Left cardiac atrium (tissue), 4 donors: Measurements from ENCODE around the gene SMC5. TPM values are rescaled to one million over a fixed set of nuclear protein-coding genes. Genes with fewer than 3 reads are reported as not detected.
"Not testable (repeated sequence)": the region's sequence is repeated elsewhere in the genome, so short reads cannot be mapped to it uniquely, and the experiment has no call there.

ENCODE experiments used
- ATAC-seq, 2 donors: fragments of 200-7000 bp; cut with Tn5 transposase; one replicate each; pipeline ENCODE4 v1.9.1; 2020; ENCODE audit warnings: mild to moderate bottlenecking in 2 of 2, moderate library complexity in 2 of 2
- DNase-seq: peaks from one replicate; pipeline ENCODE4 v3.0.0-alpha.2; 2020
- intact Hi-C, 2 donors: fragments of 100-400 bp; cut with DNase I; formaldehyde crosslinking; loops; one replicate each; pipeline versions ENCODE4 v1.14.1 to v1.15.1; 2022 to 2023
- total RNA-seq, 2 donors: library from RNA; stranded (reverse); fragmentation: NEBNext Ultra II Directional; extraction: Animal tissue kit (Norgen Biotek cat#: 25700); gene quantifications; one replicate each; pipeline ENCODE4 v1.2.1, GENCODE V29; 2021
- donor health status: DM: no; HTN: yes; CAD: no.
- donor health status: DM: no; HTN: yes; CAD: no; lungs with severe emphysema.
- donor health status: DM: yes; HTN: yes; CAD: no.
- donor health status: Dilated cardiomyopathy.

SMC5 gene
- total RNA-seq, 2 donors from 2014 or later, result 12.3 to 21.0 TPM

DNA sequence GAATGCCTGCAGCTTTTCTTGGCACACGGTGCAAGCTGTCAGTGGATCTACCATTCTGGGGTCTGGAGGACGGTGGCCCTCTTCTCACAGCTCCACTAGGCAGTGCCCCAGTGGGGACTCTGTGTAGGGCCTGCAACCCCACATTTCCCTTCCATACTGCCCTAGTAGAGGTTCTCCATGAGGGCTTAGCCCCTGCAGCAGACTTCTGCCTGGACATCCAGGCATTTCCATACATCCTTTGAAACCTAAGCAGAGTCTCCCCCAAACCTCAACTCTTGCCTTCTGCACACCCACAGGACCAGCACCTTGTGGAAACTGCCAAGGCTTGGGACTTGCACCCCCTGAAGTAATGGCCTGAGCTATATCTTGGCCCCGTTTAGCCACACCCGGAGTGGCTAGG is 69.8 kb downstream of the SMC5 start:
- DNase-seq, ATAC-seq, intact Hi-C loops: not testable (repeated sequence)

DNA sequence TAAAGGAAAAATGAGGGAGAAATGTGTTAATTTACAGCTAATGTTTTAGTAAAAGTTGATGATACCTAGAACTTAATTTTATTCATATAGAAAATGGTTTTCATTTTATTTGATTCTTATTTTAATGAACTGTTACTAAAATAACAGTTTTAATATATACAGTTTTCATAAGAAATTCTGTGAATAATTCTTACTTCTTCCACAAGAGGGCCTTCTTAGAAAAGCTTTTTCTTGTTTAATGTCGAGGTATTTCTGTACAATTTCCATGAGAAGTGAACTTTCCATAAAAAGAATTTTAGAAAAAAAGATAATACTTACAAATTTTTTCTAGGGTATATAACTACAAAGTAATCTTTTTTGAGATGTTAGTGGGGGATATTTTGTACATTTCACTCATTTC is 81.8 kb downstream of the SMC5 start:
- no peak for DNase-seq
- intact Hi-C loops, result no loop called here
- ATAC-seq, result no peak

DNA sequence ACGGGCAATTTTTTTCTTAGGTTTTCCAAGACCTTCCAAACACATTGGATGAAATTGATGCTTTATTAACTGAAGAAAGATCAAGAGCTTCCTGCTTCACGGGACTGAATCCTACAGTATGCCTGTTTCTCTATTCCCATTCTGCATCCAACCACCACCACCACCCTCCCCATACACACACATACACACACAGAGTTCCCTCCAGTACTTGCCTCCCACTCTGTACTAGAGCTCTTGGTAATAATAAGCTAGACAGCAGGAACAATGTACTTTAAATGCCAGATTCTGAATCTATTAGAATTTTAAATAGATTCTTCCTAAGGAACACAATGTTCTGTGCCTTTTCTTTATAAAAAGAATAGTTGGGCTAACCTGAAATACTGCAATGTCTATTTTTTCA is 88.3 kb downstream of the SMC5 start:
- DNase-seq (no peak), ATAC-seq (no peak)
- intact Hi-C loops, result no loop called here

DNA sequence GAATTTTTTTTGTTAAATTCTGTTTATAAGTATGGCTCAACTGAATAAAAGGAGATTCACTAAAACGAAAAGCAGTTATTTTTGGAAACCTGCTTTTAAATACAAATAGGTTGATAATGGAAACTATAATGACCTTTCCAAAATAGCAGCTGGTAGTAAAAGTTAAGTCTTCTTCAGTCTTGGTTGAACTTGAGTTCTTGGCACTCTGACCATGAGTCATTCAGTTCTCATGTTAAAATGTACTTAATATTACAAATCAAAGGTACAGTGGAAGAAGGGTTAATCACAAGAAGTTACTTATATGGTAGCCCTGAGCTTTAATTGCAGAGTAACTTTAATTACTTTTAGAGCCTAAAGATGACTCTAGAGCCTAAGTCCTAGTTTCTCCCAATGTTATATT is 93.6 kb downstream of the SMC5 start:
- ATAC-seq (no peak), DNase-seq (no peak)
- intact Hi-C loops, result loop anchor here (2.0 to 10.0 kb wide), 4 partner anchors 52 to 250 kb away; no protein-coding TSS in a partner anchor

DNA sequence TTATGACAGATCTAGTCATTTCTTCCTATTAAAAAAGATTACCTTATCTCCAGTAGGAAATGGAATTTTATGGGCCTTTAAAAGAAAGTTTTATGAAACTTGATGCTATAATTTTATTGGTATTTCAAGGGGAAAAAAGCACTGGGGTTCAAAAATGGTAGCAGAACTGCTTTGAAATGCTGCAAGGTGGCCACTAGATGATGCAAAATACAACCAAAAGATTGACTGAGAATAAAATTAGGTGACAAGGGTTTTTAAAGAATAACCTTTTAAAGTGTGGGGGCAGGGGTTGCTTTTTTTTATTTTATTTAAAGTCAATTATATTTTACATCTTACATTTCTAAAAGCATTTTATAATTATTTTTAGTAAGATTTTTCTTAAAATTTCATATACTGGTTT is 94.0 kb downstream of the SMC5 start:
- DNase-seq (no peak), ATAC-seq (peak in 1 of 2 donors; percentile 55)
- intact Hi-C loops, result loop anchor here (2.0 to 10.0 kb wide), 4 partner anchors 52 to 250 kb away; no protein-coding TSS in a partner anchor

DNA sequence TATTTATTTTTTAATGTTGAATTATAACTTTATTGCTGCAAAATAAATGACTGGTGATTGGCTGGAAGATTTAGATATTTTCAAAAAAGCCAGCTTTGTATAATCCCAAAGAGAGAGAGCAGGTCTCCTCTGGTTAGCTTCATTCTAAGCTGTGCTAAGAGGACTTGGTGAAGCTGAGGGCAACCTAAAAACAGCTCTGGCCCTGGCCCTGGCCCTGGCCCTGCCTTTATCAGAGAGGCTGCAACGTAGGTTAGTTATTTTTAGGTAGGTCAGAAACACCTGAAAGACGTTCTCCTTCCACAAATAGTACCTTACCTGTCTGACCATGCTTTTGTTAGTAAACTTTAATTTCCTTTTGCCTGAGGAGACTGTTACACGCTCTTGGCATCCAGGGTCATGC is 97.0 kb downstream of the SMC5 start:
- intact Hi-C loops, result loop anchor here (10.0 kb wide), 2 partner anchors 49 to 129 kb away; no protein-coding TSS in a partner anchor
- no peak for ATAC-seq
- no peak for DNase-seq

DNA sequence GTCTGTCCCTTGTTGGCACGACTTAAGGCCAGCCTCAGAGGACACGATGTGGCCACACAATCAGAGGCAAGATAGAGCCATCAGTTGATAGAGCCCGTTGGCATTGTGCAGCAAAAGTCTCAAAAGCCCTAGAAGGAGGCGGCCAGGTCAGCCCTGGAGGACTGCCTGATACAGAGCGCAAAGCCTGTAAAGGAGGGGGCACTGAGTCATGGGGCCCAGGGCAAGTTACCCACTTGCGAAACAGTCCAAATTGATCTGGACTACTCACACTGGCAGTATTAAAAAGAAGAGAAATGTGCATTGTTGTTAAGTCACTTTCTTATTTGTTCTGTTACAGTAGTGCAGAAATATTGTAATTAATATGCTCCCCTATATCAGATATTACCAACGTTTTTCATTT is 104.2 kb downstream of the SMC5 start:
- DNase-seq, result no peak
- intact Hi-C loops, result no loop called here
- ATAC-seq, result peak in 1 of 2 donors; percentile 17

DNA sequence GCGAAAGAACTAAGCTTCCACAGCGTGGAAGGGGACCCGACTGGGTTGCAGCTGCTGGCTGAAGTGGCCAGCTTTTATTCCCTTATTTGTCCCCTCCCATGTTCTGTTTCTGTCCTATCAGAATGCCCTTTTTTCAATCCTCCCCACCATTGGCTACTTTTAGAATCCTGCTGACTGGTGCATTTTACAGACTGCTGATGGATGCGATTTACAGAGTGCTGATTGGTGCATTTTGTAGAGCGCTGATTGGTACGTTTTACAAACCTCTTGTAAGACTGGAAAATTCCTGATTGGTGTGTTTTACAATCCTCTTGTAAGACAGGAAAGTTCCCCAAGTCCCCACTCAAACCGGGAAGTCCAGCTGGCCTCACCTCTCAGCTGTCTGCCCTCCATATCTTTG is 105.0 kb downstream of the SMC5 start:
- intact Hi-C loops, result no loop called here
- ATAC-seq (no peak), DNase-seq (no peak)

DNA sequence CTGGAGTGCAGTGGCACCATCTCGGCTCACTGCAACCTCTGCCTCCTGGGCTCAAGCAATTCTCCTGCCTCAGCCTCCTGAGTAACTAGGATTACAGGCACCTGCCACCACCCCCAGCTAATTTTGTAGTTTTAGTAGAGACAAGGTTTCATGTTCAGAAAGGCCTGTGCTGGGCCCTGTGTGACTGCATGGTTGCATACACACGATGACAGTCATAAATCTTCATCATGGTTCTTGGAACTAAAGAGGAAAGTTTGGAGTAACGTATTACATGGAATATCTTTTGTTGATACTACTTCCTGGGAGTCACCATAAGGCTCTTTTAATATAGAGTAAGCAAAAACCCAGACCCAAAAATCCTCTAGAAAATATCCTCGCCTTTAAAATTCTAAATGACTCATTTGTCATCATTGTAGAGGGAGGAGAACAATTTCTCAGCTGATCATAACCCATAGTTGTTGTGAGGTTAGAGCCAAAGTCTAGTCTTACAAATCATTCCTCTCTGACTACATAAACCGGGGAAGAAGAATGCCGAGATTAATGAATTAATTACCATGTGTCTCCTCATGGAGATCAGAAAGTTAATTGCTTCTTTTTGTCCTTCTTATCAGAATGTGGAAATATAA is 108.6 kb downstream of the SMC5 start:
- DNase-seq, result no peak
- intact Hi-C loops, result no loop called here
- no peak for ATAC-seq

DNA sequence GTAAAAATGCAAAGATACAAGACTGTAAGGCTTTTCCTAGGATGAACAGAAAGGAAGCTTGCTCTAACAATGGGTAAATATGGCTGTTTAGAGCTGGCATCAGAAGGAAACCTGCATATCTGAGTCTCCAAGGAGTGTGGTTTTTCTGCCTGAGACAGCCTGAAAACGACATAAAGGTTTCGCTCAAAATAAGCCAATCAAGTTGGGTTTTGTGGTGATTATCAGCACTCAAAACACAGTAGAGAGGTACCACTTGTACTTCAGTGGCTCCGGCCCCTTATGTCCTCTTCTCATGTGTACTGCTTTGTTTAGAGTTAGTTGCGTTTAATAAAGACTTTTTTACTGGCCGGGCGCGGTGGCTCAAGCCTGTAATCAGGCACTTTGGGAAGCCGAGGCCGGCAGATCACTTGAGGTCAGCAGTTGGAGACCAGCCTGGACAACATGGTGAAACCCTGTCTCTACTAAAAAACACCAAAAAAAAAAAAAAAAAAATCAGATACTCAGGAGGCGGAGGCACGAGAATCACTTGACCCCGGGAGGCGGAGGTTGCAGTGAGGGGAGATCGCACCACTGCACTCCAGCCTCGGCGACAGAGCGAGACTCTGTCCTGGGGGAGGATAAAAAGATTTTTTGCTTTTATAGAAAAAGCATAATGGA is 116.3 kb downstream of the SMC5 start:
- intact Hi-C loops, result no loop called here
- ATAC-seq (no peak), DNase-seq (no peak)

DNA sequence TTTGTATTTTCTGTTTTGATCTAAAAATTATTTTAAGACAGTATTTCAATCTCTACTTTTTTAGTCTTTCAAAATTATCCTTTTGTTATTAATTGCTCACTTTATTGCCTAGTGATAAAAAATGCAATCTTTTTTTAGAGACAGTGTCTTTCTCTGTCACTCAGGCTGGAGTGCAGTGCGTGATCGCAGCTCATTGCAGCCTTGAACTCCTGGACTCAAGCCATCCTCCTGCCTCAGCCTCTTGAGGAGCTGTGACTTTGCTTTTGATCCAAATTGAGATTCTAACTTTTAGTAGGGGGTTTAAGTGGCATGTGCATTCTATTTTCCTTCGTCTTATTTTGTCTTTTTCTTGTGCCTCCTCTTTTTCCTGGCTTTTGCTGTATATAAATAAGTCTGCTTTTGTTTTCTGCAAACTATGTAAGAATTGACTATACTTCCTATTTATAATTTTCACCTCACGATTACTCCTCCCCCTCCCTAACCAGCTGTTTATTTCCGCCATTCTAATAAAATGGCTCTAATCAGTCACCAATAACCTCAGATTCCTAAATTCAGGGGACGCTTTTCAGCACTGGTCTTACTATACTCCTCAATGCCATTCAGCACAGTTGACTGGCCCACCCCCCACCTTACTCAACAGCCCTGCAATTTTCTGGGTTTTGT is 123.4 kb downstream of the SMC5 start:
- DNase-seq (peak; percentile 41), ATAC-seq (no peak)
- intact Hi-C loops, result no loop called here

DNA sequence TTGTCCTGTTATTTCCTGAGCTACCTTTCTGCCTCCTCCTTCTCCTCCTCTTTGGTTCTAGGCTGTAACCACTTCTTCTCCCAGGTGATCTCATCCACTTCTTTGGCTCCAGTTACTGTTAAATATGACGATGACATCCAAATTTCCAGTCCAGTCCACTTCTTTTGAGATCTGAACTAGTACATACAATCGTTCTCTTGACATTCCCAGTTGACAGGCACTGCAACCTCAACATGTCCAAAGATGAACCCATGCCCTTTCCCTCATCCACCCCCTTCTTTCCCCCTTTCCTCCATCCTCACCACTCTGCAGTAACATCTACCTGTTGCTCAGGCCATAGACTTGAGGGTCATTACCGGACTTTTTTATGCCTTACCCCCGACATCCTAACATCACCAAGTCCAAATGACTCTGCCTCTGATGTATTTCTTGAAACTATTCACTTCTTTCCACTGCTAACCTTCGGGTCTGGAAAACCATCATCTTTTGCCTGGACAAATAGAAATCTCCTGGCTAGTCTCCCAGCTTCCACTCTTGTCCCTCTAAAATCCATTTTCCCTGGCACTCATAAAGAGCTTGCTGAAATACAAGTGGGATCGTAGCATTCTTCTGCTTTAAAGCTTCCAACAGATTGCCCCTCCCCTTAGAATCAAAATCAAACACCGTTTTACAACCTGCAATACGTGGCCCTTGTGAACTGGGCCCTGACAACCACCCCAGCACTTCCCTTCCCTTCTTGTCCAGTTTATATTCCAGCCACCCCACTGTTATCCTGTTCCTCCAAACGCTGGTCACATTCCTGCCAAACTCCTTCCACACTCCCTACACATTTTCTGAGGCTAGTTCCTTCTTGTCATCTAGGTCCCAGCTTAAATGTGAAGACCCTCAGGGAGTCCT is 124.2 kb downstream of the SMC5 start:
- intact Hi-C loops, result no loop called here
- peak in 1 of 2 donors; percentile 30 for ATAC-seq
- DNase-seq, result no peak

DNA sequence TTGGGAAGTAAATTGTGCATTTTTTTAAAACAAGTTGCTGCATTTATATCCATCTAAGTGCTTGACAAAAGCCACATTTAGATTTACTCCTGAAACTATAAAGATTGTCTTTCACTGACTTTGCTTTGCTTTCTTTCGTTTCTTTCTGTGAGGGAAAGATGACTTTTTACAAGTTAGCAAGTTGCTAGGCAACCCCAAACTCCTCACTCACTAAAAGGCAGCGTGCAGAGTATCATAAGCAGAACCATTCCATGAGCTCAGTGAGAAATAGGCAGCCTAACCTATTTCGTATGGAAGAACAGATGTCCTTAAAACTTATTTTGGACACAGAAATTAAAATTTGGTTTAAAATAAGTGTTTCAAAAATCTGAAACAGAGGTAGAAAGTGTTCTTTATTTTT is 126.6 kb downstream of the SMC5 start:
- DNase-seq (no peak), ATAC-seq (no peak)
- intact Hi-C loops, result no loop called here

DNA sequence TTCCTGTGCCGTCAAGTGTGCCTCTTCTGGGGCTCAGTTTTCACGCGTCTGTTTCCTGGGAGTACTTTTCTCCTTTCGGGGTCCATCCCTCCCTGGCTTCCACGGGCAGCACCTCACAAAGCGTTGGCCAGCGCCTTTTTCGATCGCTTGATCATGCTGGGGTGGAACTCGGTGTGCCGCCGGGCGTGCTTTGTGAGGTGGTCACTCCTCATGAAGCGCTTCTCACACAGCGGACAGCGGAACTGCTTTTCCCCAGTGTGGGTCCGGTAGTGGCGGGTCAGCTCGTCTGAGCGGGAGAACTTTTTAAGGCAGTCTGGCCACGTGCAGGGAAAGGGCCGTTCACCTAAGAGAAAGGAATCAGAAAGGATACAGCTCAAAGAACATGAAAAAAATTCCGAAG is 128.9 kb downstream of the SMC5 start:
- ATAC-seq (no peak), DNase-seq (no peak)
- intact Hi-C loops, result no loop called here

DNA sequence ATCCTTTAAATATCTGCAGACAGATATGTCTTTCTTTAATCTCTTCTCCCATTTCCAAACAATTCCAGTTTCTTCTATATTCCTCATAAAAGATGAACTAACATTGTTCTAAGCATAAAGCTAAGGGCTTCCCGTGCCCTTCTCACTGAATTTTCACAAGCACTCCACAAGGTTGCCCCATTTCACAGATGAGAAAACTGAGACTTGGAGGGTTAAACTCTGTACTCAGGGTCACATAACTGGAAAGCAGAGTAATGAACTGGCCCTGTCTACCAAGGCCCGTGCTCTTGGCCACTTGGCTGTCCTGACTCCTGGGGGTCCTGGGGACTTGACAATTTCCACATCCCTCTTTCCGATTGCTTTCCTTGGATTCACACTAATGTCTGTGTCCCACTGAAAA is 130.4 kb downstream of the SMC5 start:
- ATAC-seq, result no peak
- intact Hi-C loops, result no loop called here

DNA sequence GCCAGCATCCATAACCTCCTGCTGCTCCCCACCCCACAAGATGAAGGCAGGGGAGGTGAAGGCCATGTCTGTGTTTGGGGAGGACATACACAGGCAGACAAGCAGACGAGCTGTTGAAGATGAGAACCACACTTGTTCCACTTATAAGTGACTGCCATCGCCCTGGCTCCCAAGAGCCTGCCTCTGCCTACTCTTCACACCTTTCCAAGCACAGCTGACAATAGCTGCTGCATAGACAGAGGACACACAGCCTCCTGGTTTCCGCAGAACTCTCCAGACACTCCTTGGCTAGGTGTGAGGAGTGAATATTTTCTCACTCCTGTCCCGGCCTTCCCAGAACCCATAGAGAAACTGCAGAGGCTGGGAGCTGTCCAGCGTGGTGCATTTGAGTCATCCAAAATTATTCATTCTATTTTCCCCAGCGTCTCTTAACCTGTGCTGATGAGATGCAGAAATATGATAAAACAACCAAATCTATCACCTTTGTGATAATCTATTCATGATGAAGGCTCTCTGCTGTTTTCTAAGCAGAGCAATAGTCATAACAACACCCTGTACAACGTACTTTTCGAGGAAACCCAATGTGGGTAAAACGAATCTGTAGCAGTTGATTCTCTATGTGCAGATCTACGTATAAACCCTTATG is 131.0 kb downstream of the SMC5 start:
- intact Hi-C loops, result no loop called here
- ATAC-seq (peak; percentile 62 to 75), DNase-seq (no peak)

More for the DNA sequence above, 130.4 kb downstream of the SMC5 start:
- no peak for DNase-seq

DNA sequence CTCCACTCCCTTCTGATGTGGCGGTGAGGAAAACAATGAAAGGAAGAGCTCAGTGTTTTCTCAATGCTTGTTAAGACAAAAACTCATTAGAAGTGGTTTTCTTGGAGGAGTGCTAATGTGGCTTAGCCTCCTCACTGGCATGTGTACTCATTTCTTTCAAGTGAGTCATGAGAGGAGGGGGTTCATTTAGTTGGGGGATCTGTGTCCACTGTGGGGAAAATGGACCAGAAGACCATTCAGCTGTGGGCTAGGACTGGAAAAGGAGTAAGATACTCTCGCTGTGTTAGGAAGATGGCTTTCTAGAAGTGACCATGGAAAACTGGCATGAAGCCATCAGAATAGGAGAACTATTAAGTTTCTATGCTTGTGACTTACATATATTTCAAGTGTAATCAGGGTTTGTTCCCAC is 132.2 kb downstream of the SMC5 start:
- ATAC-seq (peak in 1 of 2 donors; percentile 8), DNase-seq (no peak)
- intact Hi-C loops, result no loop called here

DNA sequence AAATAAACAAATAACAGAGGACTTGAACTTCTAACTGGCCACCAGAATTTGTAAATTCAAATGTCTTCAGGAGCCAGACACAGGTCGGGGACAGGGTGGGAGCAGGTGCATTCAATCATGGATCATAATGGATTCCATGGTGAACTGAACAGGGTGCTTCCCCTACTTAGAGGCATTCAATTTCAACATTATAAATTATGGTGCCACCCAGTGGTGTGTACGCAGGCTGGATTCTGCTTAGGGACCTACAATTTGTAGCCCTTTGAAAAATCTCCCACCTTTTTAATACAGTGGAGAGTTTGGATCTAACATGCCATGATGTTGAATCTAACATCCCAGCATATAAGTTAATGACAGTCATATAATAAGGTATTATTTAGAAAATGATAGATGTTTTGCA is 133.4 kb downstream of the SMC5 start:
- peak in 1 of 2 donors; percentile 25 for ATAC-seq
- intact Hi-C loops, result no loop called here
- DNase-seq, result no peak

DNA sequence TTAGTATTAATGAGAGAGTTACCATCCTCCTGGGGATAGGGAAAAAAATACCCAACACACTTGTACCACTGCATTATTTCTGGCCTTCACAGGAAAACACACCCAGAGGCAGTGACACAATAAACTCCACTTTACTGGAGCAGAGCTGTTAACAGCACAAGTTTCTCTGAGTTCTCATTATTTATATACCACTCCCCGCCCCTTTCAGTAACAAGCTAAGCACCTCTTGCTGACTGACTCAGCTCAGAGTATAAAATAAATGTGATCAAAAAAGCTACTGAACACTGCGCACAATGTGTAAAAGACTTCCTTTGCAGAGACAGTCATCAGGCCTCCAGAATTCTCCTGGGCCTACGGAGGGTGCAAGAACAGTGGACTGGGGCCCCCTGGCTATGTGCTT is 134.1 kb downstream of the SMC5 start:
- intact Hi-C loops, result no loop called here
- ATAC-seq (peak in 1 of 2 donors; percentile 8), DNase-seq (no peak)
